Keratinocyte (primary cell): ENCODE results near the gene ATP6V0A1.

Experiments used
- CTCF ChIP-seq, 3 experiments: IDR thresholded peaks in 1 of 3; conservative IDR thresholded peaks in 1 of 3; optimal IDR thresholded peaks in 1 of 3; 2 replicates in 2 of 3; 3 replicates in 1 of 3; pipeline versions ENCODE3 to v1.5.1; 2011; ENCODE audit warnings: low read length in 3 of 3, mild to moderate bottlenecking in 3 of 3, moderate library complexity in 2 of 3, control low read depth in 1 of 3, inconsistent platforms in 1 of 3; ENCODE audit not compliant: insufficient read depth in 2 of 3; ENCODE audit errors: extremely low read depth in 1 of 3
- EZH2 ChIP-seq: IDR thresholded peaks from one replicate; pipeline ENCODE4 v1.6.1; 2012; ENCODE audit warnings: inconsistent platforms, mild to moderate bottlenecking, low read length, moderate library complexity

GRCh38 chr17:42541041-42541833 lies 82.6 kb downstream of the ATP6V0A1 start:
- no peak for TF ChIP-seq EZH2
- no peak for TF ChIP-seq CTCF (optimal IDR thresholded peaks at IDR 0.05 in 1 of 3, IDR thresholded peaks at IDR 0.05 in 1 of 3, conservative IDR thresholded peaks at IDR 0.05 in 1 of 3; ENCODE audit: extremely low read depth in 1 of 3, insufficient read depth in 2 of 3, low read length in 3 of 3)
